OCI-LY7 (cell line): ENCODE data around the gene HSP90AB1. TPM values are rescaled to one million over a fixed set of nuclear protein-coding genes. Genes with fewer than 3 reads are reported as not detected.

Source experiments
- BruUV-seq: library from RNA; stranded (reverse); fragments of 400-500 nt; replicated peaks from 2 replicates; lab custom pipeline; 2021; lab: Mats Ljungman, UMichigan
- CTCF ChIA-PET: fragments of 300-600 bp; sonication (Branson Sonifier 250); formaldehyde crosslinking; loops from one replicate; lab custom pipeline; 2022; ENCODE audit warnings: antibody characterized with exemption; ENCODE audit not compliant: unreplicated experiment; lab: Charles Lee
- POLR2A ChIA-PET: fragments of 300-600 bp; sonication (Branson Sonifier 250); formaldehyde crosslinking; loops from one replicate; lab custom pipeline; 2022; ENCODE audit warnings: antibody characterized with exemption; lab: Charles Lee
- DNase-seq: peaks from one replicate; pipeline ENCODE4 v3.0.0-alpha.2; 2015; ENCODE audit warnings: low spot score
- H2AFZ ChIP-seq: fragments of 200-600 bp; sonication (generic), shearing (Covaris generic); 2 replicates; pipeline ENCODE4 v1.6.1; 2014; ENCODE audit warnings: mild to moderate bottlenecking, antibody characterized with exemption, low read length, moderate library complexity
- H3K27ac ChIP-seq: fragments of 200-600 bp; sonication (generic); 2 replicates; pipeline ENCODE4 v1.5.1; 2014; ENCODE audit warnings: mixed run types, low read depth, mild to moderate bottlenecking, moderate library complexity, low read length, inconsistent platforms; ENCODE audit not compliant: poor library complexity, severe bottlenecking
- H3K36me3 ChIP-seq: fragments of 200-600 bp; sonication (generic); 2 replicates; pipeline ENCODE4 v1.6.1; 2014; ENCODE audit warnings: mild to moderate bottlenecking, antibody characterized with exemption, low read length, moderate library complexity, mixed read lengths; ENCODE audit not compliant: insufficient read depth
- H3K4me1 ChIP-seq: fragments of 200-600 bp; sonication (generic); 2 replicates; pipeline ENCODE4 v1.5.1; 2014; ENCODE audit warnings: mild to moderate bottlenecking, low read length; ENCODE audit not compliant: insufficient read depth, poor library complexity, severe bottlenecking
- H3K4me2 ChIP-seq: fragments of 200-600 bp; sonication (generic); 2 replicates; pipeline ENCODE4 v1.6.1; 2014; ENCODE audit warnings: mild to moderate bottlenecking, low read length
- H3K4me3 ChIP-seq: fragments of 200-600 bp; sonication (generic); 2 replicates; pipeline ENCODE4 v1.5.1; 2014; ENCODE audit warnings: mild to moderate bottlenecking, low read depth, low read length; ENCODE audit not compliant: poor library complexity, severe bottlenecking
- H3K79me2 ChIP-seq: fragments of 200-600 bp; sonication (generic); 2 replicates; pipeline ENCODE4 v1.6.1; 2016; ENCODE audit warnings: low read depth, mild to moderate bottlenecking, low read length, moderate library complexity, mixed read lengths; ENCODE audit not compliant: insufficient read depth
- H3K9me2 ChIP-seq: fragments of 200-600 bp; sonication (generic); 2 replicates; pipeline ENCODE4 v1.6.1; 2016; ENCODE audit warnings: mild to moderate bottlenecking, low read length, mixed read lengths; ENCODE audit not compliant: insufficient read depth
- H3K9me3 ChIP-seq: fragments of 200-600 bp; sonication (generic); 2 replicates; pipeline ENCODE4 v1.6.1; 2014; ENCODE audit warnings: mild to moderate bottlenecking, mixed run types, low read length, mixed read lengths
- H4K20me1 ChIP-seq: fragments of 200-600 bp; sonication (generic); 2 replicates; pipeline ENCODE4 v1.6.1; 2014; ENCODE audit warnings: mild to moderate bottlenecking, antibody characterized with exemption, low read length, moderate library complexity, mixed read lengths; ENCODE audit not compliant: insufficient read depth
- CTCF ChIP-seq: fragments of 200-600 bp; sonication (generic); conservative IDR thresholded peaks from 2 replicates; pipeline ENCODE4 v1.5.1; 2014; ENCODE audit warnings: mild to moderate bottlenecking, antibody characterized with exemption, low read length, moderate library complexity, mixed read lengths
- EZH2phosphoT487 ChIP-seq: fragments of 200-600 bp; sonication (generic); IDR thresholded peaks from 2 replicates; pipeline ENCODE4 v1.6.1; 2018; ENCODE audit warnings: low read depth, borderline replicate concordance, mild to moderate bottlenecking, mixed run types, antibody characterized with exemption, low read length, moderate library complexity, mixed read lengths
- intact Hi-C: fragments of 100-400 bp; cut with micrococcal nuclease; formaldehyde crosslinking; loops from one replicate; pipeline ENCODE4 v1.10.0; 2022; ENCODE audit not compliant: unreplicated experiment
- total RNA-seq, 2 experiments: library from RNA; depleted of rRNA in 1 of 2; stranded (reverse); fragments of >200 nt in 1 of 2; shearing (Covaris generic) in 1 of 2; gene quantifications; 2 replicates each; pipeline ENCODE4 v1.2.3, GENCODE V29; 2014 to 2022

Gene HSP90AB1
- total RNA-seq, 2 experiments from 2014 or later = 911 to 1,282 TPM

- H3K79me2 ChIP-seq = peaks cover 21% of the 10 kb centered on the region
- CTCF ChIA-PET = no interaction called here
- intact Hi-C loops = loop anchor here (2.0 to 10.0 kb wide), 3 partner anchors 14 to 516 kb away; partner anchors contain the start of gene VEGFA
- peaks cover 10% of the 10 kb centered on the region for H4K20me1 ChIP-seq
- H2AFZ ChIP-seq = 0 out of 2 replicates have a peak overlapping the region, but pooled peaks have one; percentile 30
- H3K4me2 ChIP-seq = peak overlapping the region; percentile 20; the same call in 1 of the 2 replicates
- H3K9me2 ChIP-seq = no peaks in the 10 kb centered on the region
- H3K27ac ChIP-seq = peak overlapping the region; percentile 56
- H3K9me3 ChIP-seq = no peaks in the 10 kb centered on the region
- no peak for TF ChIP-seq CTCF
- no peak for TF ChIP-seq EZH2phosphoT487
- H3K36me3 ChIP-seq = no peaks in the 10 kb centered on the region
- no peak for DNase-seq
- H3K4me3 ChIP-seq = no peak overlapping the region
- no TSS peak for BruUV-seq
- POLR2A ChIA-PET = interaction anchor here (0.6 kb wide), 2 partner anchors 67 to 238 kb away, joined by 3 read pairs; no protein-coding TSS in a partner anchor
- peaks cover 77% of the 10 kb centered on the region for H3K4me1 ChIP-seq
Observed at GRCh38 chr6:44220913-44221290, 26.0 kb upstream of the HSP90AB1 start.

- no peaks in the 10 kb centered on the region for H3K36me3 ChIP-seq
- H3K4me1 ChIP-seq = peaks cover 82% of the 10 kb centered on the region
- ChIA-PET POLR2A (interaction anchor here (0.6 kb wide), 3 partner anchors 29 to 793 kb away, joined by 3 to 6 read pairs (median 3); no protein-coding TSS in a partner anchor), CTCF (interaction anchor here (0.6 to 0.7 kb wide), 8 partner anchors 26 to 585 kb away, joined by 3 to 9 read pairs (median 4); no protein-coding TSS in a partner anchor)
- H3K9me3 ChIP-seq = no peaks in the 10 kb centered on the region
- peaks cover 10% of the 10 kb centered on the region for H4K20me1 ChIP-seq
- H3K9me2 ChIP-seq = no peaks in the 10 kb centered on the region
- BruUV-seq = no TSS peak
- H3K79me2 ChIP-seq = peaks cover 26% of the 10 kb centered on the region
- 0 out of 2 replicates have a peak overlapping the region, but pooled peaks have one; percentile 30 for H2AFZ ChIP-seq
- no peak overlapping the region for H3K4me3 ChIP-seq
- peak; percentile 85 for DNase-seq
- H3K4me2 ChIP-seq = peak overlapping the region; percentile 46
- TF ChIP-seq EZH2phosphoT487 (no peak), CTCF (peak; percentile 81)
- intact Hi-C loops = loop anchor here (2.0 to 10.0 kb wide), 3 partner anchors 13 to 517 kb away; partner anchors contain the start of gene VEGFA
- peak overlapping the region; percentile 56 for H3K27ac ChIP-seq
Observed at GRCh38 chr6:44221291-44221960, 25.5 kb upstream of the HSP90AB1 start.
